K562 (cell line): ENCODE results near the gene FAM171A2. TPM values are rescaled to one million over a fixed set of nuclear protein-coding genes. Genes with fewer than 3 reads are reported as not detected.

Experiments used
- ATAC-seq: fragments of 200-7000 bp; cut with Tn5 transposase; 3 replicates; pipeline ENCODE4 v1.9.1; 2020; ENCODE audit warnings: moderate library complexity
- BruUV-seq: library from RNA; stranded (reverse); fragments of 400-500 nt; replicated peaks from 2 replicates; lab custom pipeline; 2021; lab: Mats Ljungman, UMichigan
- CTCF ChIA-PET: fragments of 300-600 bp; formaldehyde crosslinking; extraction: SDS; loops from one replicate; lab custom pipeline; 2021; ENCODE audit warnings: low intra/inter-chr PET ratio; lab: Yijun Ruan, JAX
- POLR2A ChIA-PET: fragments of 300-600, 350-650 bp; sonication (Branson Sonifier 250); formaldehyde crosslinking; extraction: SDS; loops from one replicate; lab custom pipeline; 2021; ENCODE audit warnings: antibody characterized with exemption, inconsistent platforms; lab: Yijun Ruan, JAX
- DNase-seq, 4 experiments: peaks; one replicate each; pipeline versions ENCODE4 v3.0.0 to v3.0.0-alpha.2; 2011 to 2018; ENCODE audit warnings: low spot score in 3 of 4, mixed read lengths in 3 of 4; ENCODE audit errors: extremely low read depth in 1 of 4
- FAIRE-seq: peaks from 2 replicates; lab custom pipeline; 2011; peaks lifted over from hg19 to GRCh38; lab: Jason Lieb, UNC
- H2AFZ ChIP-seq: 2 replicates; pipeline ENCODE4 v1.6.0; 2011; ENCODE audit warnings: low read depth, low read length, control low read depth, inconsistent platforms
- H3K27ac ChIP-seq: fragments of 200-600 bp; 3 replicates; pipeline ENCODE4 v1.8.0; 2011; ENCODE audit warnings: low read depth, mild to moderate bottlenecking, control low read depth, inconsistent platforms, low read length, moderate library complexity, mixed read lengths; ENCODE audit errors: extremely low read depth
- H3K27me3 ChIP-seq, 2 experiments: fragments of 300-600 bp in 1 of 2; 2 replicates in 1 of 2; 3 replicates in 1 of 2; pipeline versions ENCODE4 v1.6.0 to v1.8.0; 2011; ENCODE audit warnings: inconsistent platforms in 2 of 2, low read length in 2 of 2, mild to moderate bottlenecking in 1 of 2, mixed read lengths in 1 of 2, moderate library complexity in 1 of 2; ENCODE audit not compliant: control insufficient read depth in 2 of 2, insufficient read depth in 2 of 2
- H3K36me3 ChIP-seq: fragments of 300-600 bp; 3 replicates; pipeline ENCODE4 v1.8.0; 2011; ENCODE audit warnings: mild to moderate bottlenecking, low read length, inconsistent platforms; ENCODE audit not compliant: control insufficient read depth, insufficient read depth
- H3K4me1 ChIP-seq, 2 experiments: fragments of 200-600 bp in 1 of 2; replicated peaks in 1 of 2; 2 replicates in 1 of 2; 3 replicates in 1 of 2; pipeline versions ENCODE4 v1.5.1 to v1.8.0; 2011; ENCODE audit warnings: inconsistent platforms in 2 of 2, low read length in 2 of 2, mild to moderate bottlenecking in 1 of 2, mixed read lengths in 1 of 2, moderate library complexity in 1 of 2; ENCODE audit not compliant: control insufficient read depth in 2 of 2, insufficient read depth in 2 of 2
- H3K4me2 ChIP-seq: 2 replicates; pipeline ENCODE4 v1.6.1; 2011; ENCODE audit warnings: low read length, control low read depth, inconsistent platforms, mixed read lengths; ENCODE audit not compliant: insufficient read depth
- H3K4me3 ChIP-seq: fragments of 200-600 bp; sonication (generic), shearing (Covaris generic); 2 replicates; pipeline ENCODE4 v1.5.1; 2016; ENCODE audit warnings: control low read depth, inconsistent platforms
- H3K79me2 ChIP-seq: fragments of 200-600 bp; 3 replicates; pipeline ENCODE4 v1.8.0; 2011; ENCODE audit warnings: low read length, inconsistent platforms; ENCODE audit not compliant: control insufficient read depth, insufficient read depth
- H3K9ac ChIP-seq, 2 experiments: 2 replicates each; pipeline versions ENCODE4 v1.6.0 to v1.6.1; 2011; ENCODE audit warnings: low read depth in 2 of 2, low read length in 2 of 2, control low read depth in 1 of 2, inconsistent platforms in 1 of 2, mild to moderate bottlenecking in 1 of 2, mixed read lengths in 1 of 2; ENCODE audit not compliant: insufficient read depth in 1 of 2
- H3K9me1 ChIP-seq: one replicate; pipeline ENCODE4 v1.6.0; 2011; ENCODE audit warnings: inconsistent platforms, mild to moderate bottlenecking, low read length, moderate library complexity; ENCODE audit not compliant: control insufficient read depth, insufficient read depth
- H3K9me3 ChIP-seq: replicated peaks from 2 replicates; pipeline ENCODE4 v1.5.1; 2011; ENCODE audit warnings: low read depth, low read length, inconsistent platforms; ENCODE audit not compliant: control insufficient read depth, insufficient read depth
- H4K20me1 ChIP-seq: replicated peaks from 2 replicates; pipeline ENCODE4 v1.6.1; 2011; ENCODE audit warnings: low read length, inconsistent platforms, mixed read lengths; ENCODE audit not compliant: control insufficient read depth, insufficient read depth
- IFI16 ChIP-seq: fragments of 250-450 bp; sonication (Bioruptor Pico); IDR thresholded peaks from 2 replicates; pipeline ENCODE4 v2.1.2; 2022; ENCODE audit warnings: mild to moderate bottlenecking, inconsistent platforms
- WGBS: fragments of 100-300 bp; shearing (Covaris generic); methylation state at CpG from one replicate; pipeline ENCODE4 v1.1.6; 2016; ENCODE audit warnings: low coverage, mixed read lengths; ENCODE audit not compliant: insufficient coverage; ENCODE audit errors: missing lambda C conversion rate; 5-methylcytosine and 5-hydroxymethylcytosine counted together
- in situ Hi-C: fragments of 300-500 bp; cut with MboI; formaldehyde crosslinking; loops from 4 replicates; pipeline ENCODE4 v1.15.0; 2018; ENCODE audit warnings: inconsistent platforms, mixed read lengths
- intact Hi-C: fragments of 100-400 bp; cut with micrococcal nuclease; formaldehyde crosslinking; loops from 2 replicates; pipeline ENCODE4 v1.14.2; 2022
- polyA plus RNA-seq, 8 experiments: library from polyadenylated mRNA; depleted of rRNA in 4 of 8; stranded (reverse) in 5 of 8; unstranded in 3 of 8; fragments of >200 nt; fragmentation: Nextera tagmentation in 2 of 8; fragmentation: Illumina TruSeq in 1 of 8; extraction: Ambion mirVana in 2 of 8; extraction: Trizol in 1 of 8; gene quantifications; 2 replicates each; pipeline versions ENCODE4 v1.2.1 to v1.2.3, GENCODE V29; 2011 to 2014; ENCODE audit warnings: inconsistent platforms in 1 of 8, missing spikeins in 1 of 8
- total RNA-seq, 7 experiments: library from RNA; depleted of rRNA in 6 of 7; stranded (reverse); fragments of >200 nt in 6 of 7; fragmentation: Illumina TruSeq in 2 of 7; extraction: Trizol in 2 of 7; gene quantifications; 2 replicates each; pipeline versions ENCODE4 v1.2.1 to v1.2.3, GENCODE V29; 2011 to 2021; ENCODE audit warnings: low replicate concordance in 1 of 7
- TF ChIP-seq, protein P1 (sequence below), 2 experiments: fragments of 450-650 bp in 1 of 2; sonication (generic) in 1 of 2; formaldehyde crosslinking in 1 of 2; IDR thresholded peaks; 2 replicates each; pipeline versions ENCODE4 v1.7.1 to v1.9.0; 2016 to 2022; ENCODE audit warnings: inconsistent platforms in 1 of 2, mild to moderate bottlenecking in 1 of 2, missing genetic modification reagents in 1 of 2

The FAM171A2 gene
- total and polyA plus RNA-seq, 9 of the 15 experiments (the other 6 are each of a cell fraction or from before 2014, with no cell fraction given), result 0.10 to 10.2 (median 2.0) TPM; not detected in 1

GRCh38 chr17:44352828-44353671, 10.6 kb downstream of the FAM171A2 start:
- CTCF ChIA-PET, result no interaction called here
- WGBS, result 85% methylated on average over 15 of the region's 22 CpGs
- H3K27ac ChIP-seq, result no peak overlapping the region
- FAIRE-seq (no peak), DNase-seq (peak in 2 of 4 experiments; percentile 19 to 23), ATAC-seq (no peak)
- H3K4me1 ChIP-seq, result peaks cover 0 to 45% of the 10 kb centered on the region in 2 experiments; a peak in 2 of 5 replicates
- no peaks in the 10 kb centered on the region for H4K20me1 ChIP-seq
- no TSS peak for BruUV-seq
- no peak overlapping the region for H2AFZ ChIP-seq
- H3K9ac ChIP-seq, result no peak overlapping the region
- no peak overlapping the region for H3K4me2 ChIP-seq
- no peaks in the 10 kb centered on the region for H3K9me1 ChIP-seq
- POLR2A ChIA-PET, result interaction anchor here (2.4 kb wide), 1 partner anchor 8 kb away, joined by 15 read pairs; no protein-coding TSS in a partner anchor
- TF ChIP-seq, protein P1, sequence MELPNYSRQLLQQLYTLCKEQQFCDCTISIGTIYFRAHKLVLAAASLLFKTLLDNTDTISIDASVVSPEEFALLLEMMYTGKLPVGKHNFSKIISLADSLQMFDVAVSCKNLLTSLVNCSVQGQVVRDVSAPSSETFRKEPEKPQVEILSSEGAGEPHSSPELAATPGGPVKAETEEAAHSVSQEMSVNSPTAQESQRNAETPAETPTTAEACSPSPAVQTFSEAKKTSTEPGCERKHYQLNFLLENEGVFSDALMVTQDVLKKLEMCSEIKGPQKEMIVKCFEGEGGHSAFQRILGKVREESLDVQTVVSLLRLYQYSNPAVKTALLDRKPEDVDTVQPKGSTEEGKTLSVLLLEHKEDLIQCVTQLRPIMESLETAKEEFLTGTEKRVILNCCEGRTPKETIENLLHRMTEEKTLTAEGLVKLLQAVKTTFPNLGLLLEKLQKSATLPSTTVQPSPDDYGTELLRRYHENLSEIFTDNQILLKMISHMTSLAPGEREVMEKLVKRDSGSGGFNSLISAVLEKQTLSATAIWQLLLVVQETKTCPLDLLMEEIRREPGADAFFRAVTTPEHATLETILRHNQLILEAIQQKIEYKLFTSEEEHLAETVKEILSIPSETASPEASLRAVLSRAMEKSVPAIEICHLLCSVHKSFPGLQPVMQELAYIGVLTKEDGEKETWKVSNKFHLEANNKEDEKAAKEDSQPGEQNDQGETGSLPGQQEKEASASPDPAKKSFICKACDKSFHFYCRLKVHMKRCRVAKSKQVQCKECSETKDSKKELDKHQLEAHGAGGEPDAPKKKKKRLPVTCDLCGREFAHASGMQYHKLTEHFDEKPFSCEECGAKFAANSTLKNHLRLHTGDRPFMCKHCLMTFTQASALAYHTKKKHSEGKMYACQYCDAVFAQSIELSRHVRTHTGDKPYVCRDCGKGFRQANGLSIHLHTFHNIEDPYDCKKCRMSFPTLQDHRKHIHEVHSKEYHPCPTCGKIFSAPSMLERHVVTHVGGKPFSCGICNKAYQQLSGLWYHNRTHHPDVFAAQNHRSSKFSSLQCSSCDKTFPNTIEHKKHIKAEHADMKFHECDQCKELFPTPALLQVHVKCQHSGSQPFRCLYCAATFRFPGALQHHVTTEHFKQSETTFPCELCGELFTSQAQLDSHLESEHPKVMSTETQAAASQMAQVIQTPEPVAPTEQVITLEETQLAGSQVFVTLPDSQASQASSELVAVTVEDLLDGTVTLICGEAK (IDR thresholded peaks at IDR 0.05), result peak; percentile 75
- TF ChIP-seq, protein P1 (CRISPR knock-in tag; IDR thresholded peaks at IDR 0.05), result peak; percentile 59
- no peak for TF ChIP-seq IFI16 (CRISPR knock-in tag)
- no peaks in the 10 kb centered on the region for H3K27me3 ChIP-seq
- intact Hi-C loops, result no loop called here
- no peak overlapping the region for H3K4me3 ChIP-seq
- peaks cover 5% of the 10 kb centered on the region; the same call in 1 of the 3 replicates for H3K36me3 ChIP-seq
- H3K9me3 ChIP-seq, result no peaks in the 10 kb centered on the region
- no peaks in the 10 kb centered on the region for H3K79me2 ChIP-seq
- in situ Hi-C loops, result no loop called here
